A673 (cell line): Measurements from ENCODE around the gene CDK19. TPM values are rescaled to one million over a fixed set of nuclear protein-coding genes. Genes with fewer than 3 reads are reported as not detected.

ENCODE experiments used
- BruUV-seq: library from RNA; stranded (reverse); fragments of 400-500 nt; replicated peaks from 2 replicates; lab custom pipeline; 2021; lab: Mats Ljungman, UMichigan
- CTCF ChIA-PET: fragments of 300-600 bp; sonication (Branson Sonifier 250); formaldehyde crosslinking; loops from one replicate; lab custom pipeline; 2022; ENCODE audit warnings: antibody characterized with exemption; lab: Charles Lee
- POLR2A ChIA-PET: fragments of 300-600 bp; sonication (Branson Sonifier 250); formaldehyde crosslinking; loops from one replicate; lab custom pipeline; 2022; ENCODE audit warnings: antibody characterized with exemption; ENCODE audit not compliant: low non-redundant PET; lab: Charles Lee
- DNase-seq: peaks from one replicate; pipeline ENCODE4 v3.0.0-alpha.2; 2015; ENCODE audit warnings: low spot score
- H3K27ac ChIP-seq: fragments of 200-600 bp; sonication (generic); 2 replicates; pipeline ENCODE4 v1.5.1; 2016; ENCODE audit warnings: mixed run types, low read depth, mild to moderate bottlenecking, mixed read lengths, antibody characterized with exemption, low read length; ENCODE audit not compliant: poor library complexity, severe bottlenecking
- H3K27me3 ChIP-seq: fragments of 200-600 bp; sonication (generic); replicated peaks from 2 replicates; pipeline ENCODE4 v1.6.1; 2017; ENCODE audit warnings: mixed run types, low read depth, mild to moderate bottlenecking, mixed read lengths, antibody characterized with exemption, low read length; ENCODE audit not compliant: insufficient read depth, poor library complexity
- H3K36me3 ChIP-seq: fragments of 200-600 bp; sonication (generic); 2 replicates; pipeline ENCODE4 v1.6.1; 2016; ENCODE audit warnings: mixed run types, mild to moderate bottlenecking, mixed read lengths, antibody characterized with exemption, low read length; ENCODE audit not compliant: insufficient read depth, poor library complexity, severe bottlenecking
- H3K4me1 ChIP-seq: fragments of 200-600 bp; sonication (generic); 2 replicates; pipeline ENCODE4 v1.6.1; 2017; ENCODE audit warnings: mixed run types, mild to moderate bottlenecking, mixed read lengths, antibody characterized with exemption, low read length; ENCODE audit not compliant: insufficient read depth, poor library complexity, severe bottlenecking
- H3K4me3 ChIP-seq: fragments of 200-600 bp; sonication (generic); 2 replicates; pipeline ENCODE4 v1.5.1; 2016; ENCODE audit warnings: low read depth, mixed run types, mild to moderate bottlenecking, mixed read lengths, low read length; ENCODE audit not compliant: poor library complexity, severe bottlenecking
- H3K9me3 ChIP-seq: fragments of 200-600 bp; sonication (generic); 2 replicates; pipeline ENCODE4 v1.6.1; 2016; ENCODE audit warnings: mixed run types, low read depth, mild to moderate bottlenecking, mixed read lengths, antibody characterized with exemption, low read length; ENCODE audit not compliant: poor library complexity, severe bottlenecking
- EZH2 ChIP-seq: fragments of 200-600 bp; sonication (generic); IDR thresholded peaks from 2 replicates; pipeline ENCODE4 v1.6.1; 2017; ENCODE audit warnings: borderline replicate concordance, low read depth, mild to moderate bottlenecking, mixed read lengths, antibody characterized with exemption, low read length; ENCODE audit not compliant: poor library complexity, severe bottlenecking
- intact Hi-C: fragments of 100-400 bp; cut with micrococcal nuclease; formaldehyde crosslinking; loops from one replicate; pipeline ENCODE4 v1.10.0; 2022; ENCODE audit not compliant: unreplicated experiment
- total RNA-seq: library from RNA; stranded (reverse); gene quantifications from 2 replicates; pipeline ENCODE4 v1.2.3, GENCODE V29; 2021
- TF ChIP-seq, protein P1 (sequence below): fragments of 300-800, 200-600 bp; sonication (generic); conservative IDR thresholded peaks from 2 replicates; pipeline ENCODE4 v1.5.1; 2017; ENCODE audit warnings: low read depth, mild to moderate bottlenecking, antibody characterized with exemption, low read length, moderate library complexity, mixed read lengths

Gene CDK19
- total RNA-seq, 1 experiment from 2014 or later = 23.7 TPM

DNA sequence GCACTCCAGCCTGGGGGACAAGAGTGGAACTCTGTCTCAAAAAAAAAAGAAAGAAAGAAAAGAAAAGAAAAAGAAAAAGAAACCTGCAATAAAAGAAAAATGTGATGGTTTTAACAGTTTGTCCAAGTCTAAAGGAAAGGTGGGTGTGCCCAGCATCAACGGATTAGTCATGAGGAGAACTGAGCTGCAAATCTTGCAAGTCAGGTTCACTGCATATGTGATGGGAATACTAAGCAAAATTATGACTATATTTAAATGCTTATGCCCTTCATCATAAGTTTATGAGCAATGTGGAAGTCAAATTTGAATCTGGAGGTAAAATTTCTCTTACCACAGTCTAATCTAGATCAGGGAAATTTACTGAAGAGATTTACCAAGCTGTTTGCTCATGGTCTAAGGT, 13.1 kb upstream of the CDK19 start:
- H3K4me1 ChIP-seq = no peaks in the 10 kb centered on the region
- CTCF ChIA-PET = no interaction called here
- H3K4me3 ChIP-seq = no peak overlapping the region
- intact Hi-C loops = no loop called here
- BruUV-seq = no TSS peak
- no peak for TF ChIP-seq EZH2
- TF ChIP-seq, protein P1, sequence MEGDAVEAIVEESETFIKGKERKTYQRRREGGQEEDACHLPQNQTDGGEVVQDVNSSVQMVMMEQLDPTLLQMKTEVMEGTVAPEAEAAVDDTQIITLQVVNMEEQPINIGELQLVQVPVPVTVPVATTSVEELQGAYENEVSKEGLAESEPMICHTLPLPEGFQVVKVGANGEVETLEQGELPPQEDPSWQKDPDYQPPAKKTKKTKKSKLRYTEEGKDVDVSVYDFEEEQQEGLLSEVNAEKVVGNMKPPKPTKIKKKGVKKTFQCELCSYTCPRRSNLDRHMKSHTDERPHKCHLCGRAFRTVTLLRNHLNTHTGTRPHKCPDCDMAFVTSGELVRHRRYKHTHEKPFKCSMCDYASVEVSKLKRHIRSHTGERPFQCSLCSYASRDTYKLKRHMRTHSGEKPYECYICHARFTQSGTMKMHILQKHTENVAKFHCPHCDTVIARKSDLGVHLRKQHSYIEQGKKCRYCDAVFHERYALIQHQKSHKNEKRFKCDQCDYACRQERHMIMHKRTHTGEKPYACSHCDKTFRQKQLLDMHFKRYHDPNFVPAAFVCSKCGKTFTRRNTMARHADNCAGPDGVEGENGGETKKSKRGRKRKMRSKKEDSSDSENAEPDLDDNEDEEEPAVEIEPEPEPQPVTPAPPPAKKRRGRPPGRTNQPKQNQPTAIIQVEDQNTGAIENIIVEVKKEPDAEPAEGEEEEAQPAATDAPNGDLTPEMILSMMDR = no peak
- POLR2A ChIA-PET = interaction anchor here (0.7 kb wide), 1 partner anchor 13 kb away, joined by 6 read pairs; the partner anchor contains the start of gene CDK19
- DNase-seq = no peak
- H3K27me3 ChIP-seq = no peaks in the 10 kb centered on the region
- H3K36me3 ChIP-seq = no peaks in the 10 kb centered on the region
- H3K27ac ChIP-seq = no peak overlapping the region
- no peaks in the 10 kb centered on the region for H3K9me3 ChIP-seq

DNA sequence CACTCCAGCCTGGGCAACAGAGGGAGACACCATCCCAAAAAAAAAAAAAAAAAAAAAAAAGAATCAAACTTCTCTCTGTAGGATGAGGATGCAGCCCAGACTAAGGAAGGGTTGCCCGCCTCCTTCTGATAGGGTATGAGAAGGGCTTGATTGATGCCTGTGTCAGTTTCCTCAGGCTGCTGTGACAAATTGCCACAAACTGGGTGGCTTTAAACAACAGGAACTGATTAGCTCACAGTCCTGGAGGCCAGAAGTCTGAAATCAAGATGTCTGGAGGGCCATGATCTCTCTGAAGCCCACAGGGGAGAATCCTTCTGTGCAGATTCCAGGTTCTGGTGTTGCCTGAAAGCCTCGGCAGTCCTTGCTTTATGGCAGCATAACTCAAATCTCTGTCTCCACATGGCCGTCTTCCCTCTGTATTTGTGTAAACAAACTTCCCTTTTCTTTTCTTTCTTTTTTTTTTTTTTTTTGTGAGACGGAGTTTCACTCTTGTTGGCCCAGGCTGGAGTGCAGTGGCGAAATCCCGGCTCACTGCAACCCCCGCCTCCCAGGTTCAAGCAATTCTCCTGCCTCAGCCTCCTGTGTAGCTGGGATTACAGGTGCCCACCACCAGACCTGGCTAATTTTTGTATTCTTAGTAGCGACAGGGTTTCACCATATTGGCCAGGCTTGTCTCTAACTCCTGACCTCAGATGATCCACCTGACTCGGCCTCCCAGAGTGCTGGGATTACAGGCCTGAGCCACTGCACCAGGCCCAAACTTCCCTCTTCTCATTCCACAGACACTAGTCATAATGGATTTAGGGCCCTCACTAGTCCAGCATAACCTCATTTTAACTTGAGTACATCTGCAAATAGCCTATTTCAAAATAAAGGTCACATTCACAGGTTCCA, 11.2 kb upstream of the CDK19 start:
- BruUV-seq = no TSS peak
- POLR2A ChIA-PET = no interaction called here

DNA sequence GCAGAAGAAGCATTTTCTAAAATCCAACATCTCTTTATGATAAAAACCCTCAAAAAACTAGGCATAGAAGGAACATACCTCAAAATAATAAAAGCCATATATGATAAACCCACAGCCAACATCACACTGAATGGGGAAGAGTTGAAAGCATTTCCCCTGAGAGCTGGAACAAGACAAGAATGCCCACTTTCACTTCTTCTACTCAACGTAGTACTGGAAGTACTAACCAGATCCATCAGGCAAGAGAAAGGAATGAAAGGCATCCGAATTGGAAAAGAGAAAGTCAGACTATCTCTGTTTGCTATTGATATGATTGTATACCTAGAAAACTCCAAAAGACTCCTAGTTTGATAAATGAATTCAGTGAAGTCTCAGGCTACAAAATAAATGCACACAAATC, 7.9 kb upstream of the CDK19 start:
- H3K4me1 ChIP-seq = no peaks in the 10 kb centered on the region
- H3K36me3 ChIP-seq = no peaks in the 10 kb centered on the region
- CTCF ChIA-PET = no interaction called here
- no peak for TF ChIP-seq EZH2
- TF ChIP-seq, protein P1 = no peak
- intact Hi-C loops = no loop called here
- H3K9me3 ChIP-seq = no peaks in the 10 kb centered on the region
- POLR2A ChIA-PET = no interaction called here
- no peak for DNase-seq
- BruUV-seq = no TSS peak
- no peak overlapping the region for H3K4me3 ChIP-seq
- H3K27me3 ChIP-seq = no peaks in the 10 kb centered on the region
- no peak overlapping the region for H3K27ac ChIP-seq

More for the DNA sequence above, 11.2 kb upstream of the CDK19 start:
- Histone ChIP-seq H3K4me1 (no peaks in the 10 kb centered on the region), H3K4me3 (no peak overlapping the region), H3K27ac (no peak overlapping the region), H3K9me3 (no peaks in the 10 kb centered on the region), H3K36me3 (no peaks in the 10 kb centered on the region), H3K27me3 (no peaks in the 10 kb centered on the region)
- DNase-seq = no peak
- no peak for TF ChIP-seq EZH2
- TF ChIP-seq, protein P1 = no peak
- intact Hi-C loops = no loop called here
- CTCF ChIA-PET = no interaction called here
